Fibroblast of skin of left biceps (primary cell): Measurements from ENCODE around the gene PPP1R13L.

ENCODE experiments used
- DNase-seq, 2 experiments: peaks; one replicate each; pipeline ENCODE4 v3.0.0-alpha.2; 2013; ENCODE audit warnings: low read depth in 2 of 2

PPP1R13L gene, protein sequence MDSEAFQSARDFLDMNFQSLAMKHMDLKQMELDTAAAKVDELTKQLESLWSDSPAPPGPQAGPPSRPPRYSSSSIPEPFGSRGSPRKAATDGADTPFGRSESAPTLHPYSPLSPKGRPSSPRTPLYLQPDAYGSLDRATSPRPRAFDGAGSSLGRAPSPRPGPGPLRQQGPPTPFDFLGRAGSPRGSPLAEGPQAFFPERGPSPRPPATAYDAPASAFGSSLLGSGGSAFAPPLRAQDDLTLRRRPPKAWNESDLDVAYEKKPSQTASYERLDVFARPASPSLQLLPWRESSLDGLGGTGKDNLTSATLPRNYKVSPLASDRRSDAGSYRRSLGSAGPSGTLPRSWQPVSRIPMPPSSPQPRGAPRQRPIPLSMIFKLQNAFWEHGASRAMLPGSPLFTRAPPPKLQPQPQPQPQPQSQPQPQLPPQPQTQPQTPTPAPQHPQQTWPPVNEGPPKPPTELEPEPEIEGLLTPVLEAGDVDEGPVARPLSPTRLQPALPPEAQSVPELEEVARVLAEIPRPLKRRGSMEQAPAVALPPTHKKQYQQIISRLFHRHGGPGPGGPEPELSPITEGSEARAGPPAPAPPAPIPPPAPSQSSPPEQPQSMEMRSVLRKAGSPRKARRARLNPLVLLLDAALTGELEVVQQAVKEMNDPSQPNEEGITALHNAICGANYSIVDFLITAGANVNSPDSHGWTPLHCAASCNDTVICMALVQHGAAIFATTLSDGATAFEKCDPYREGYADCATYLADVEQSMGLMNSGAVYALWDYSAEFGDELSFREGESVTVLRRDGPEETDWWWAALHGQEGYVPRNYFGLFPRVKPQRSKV

DNA sequence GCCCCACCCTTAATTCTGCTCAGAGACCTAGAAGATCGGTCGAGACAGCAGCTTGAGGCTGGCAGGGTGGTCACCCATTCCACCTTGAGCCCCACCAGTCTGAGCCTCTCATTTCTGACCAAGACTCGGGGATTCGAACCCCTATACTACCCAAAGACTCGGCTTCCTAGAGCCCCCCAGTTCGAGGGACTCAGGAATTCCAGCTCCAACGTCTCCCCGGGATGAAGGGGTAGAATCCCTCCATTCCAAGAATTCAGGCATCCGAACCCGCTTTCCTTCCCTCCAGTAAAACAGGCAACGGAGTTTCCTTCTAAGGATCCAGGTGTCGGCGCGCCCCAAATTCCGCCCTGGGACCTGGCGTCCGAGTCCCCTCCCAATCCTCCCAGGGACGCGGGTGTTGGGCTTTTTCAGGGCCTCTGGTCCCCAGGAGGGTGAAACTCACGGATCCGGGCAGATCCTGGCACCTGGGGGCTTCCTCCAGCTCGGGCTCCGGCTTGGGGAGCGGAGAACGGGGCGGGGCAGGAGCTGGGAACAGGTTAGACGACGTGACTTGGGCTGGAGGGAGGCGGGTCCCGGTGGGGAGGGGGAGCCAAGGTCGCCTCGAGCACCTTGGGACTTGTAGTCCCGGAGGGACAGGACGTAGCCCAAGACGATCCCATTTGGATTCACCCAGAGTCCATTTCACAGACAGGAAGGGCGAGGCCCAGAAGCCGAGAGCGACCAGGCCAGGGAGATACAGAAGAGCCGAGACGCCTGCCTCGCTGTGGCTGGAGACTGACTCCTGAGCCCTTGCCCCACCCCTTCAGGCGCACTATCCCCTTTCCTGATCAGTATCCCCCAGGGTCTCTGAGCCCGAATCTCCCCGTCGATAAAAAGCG is at the start of gene PPP1R13L:
Gene PPP1R13L (minus strand): TSS at position 513 of the 878 bp plus-strand sequence. CDS start 6,751 bp downstream, outside the sequence.
- no peak for DNase-seq

GRCh38 chr19:45451850-45452387 is 47.0 kb upstream of the PPP1R13L start:
- no peak for DNase-seq

DNA sequence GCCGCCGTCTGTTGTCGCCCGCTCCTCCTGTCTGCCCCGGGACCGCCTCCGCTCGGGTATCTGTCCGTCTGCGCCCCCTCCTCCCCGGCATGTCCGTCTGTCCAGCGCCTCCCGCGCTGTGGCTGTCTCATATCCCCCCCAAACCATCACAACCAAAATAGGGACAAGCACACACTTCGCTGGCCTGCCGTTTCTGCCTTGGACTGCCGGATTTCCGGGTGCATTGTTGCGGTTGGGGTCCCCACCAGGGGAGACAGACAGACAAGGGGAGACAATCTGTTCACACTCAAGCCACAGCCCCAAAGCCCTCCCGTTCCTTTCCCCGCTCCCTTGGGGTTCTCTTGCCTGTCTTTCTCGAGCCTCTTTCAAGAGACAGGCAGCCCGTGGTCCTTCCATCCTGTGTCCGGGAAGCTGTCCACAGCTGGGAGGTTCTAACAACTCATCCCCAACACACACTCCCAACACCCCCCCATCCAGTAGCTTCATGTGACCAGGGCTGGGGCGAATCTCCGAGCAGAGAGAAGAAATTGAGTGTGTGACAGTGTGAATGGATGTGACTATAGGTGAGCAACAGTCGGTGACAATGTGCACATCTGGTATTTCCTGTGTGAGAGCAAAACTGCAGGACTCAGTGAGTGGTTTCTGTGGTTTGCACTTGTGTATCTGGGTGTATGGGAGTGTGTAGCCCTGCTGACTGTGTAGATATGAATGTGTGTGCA is 46.4 kb upstream of the PPP1R13L start:
- DNase-seq: no peak

DNA sequence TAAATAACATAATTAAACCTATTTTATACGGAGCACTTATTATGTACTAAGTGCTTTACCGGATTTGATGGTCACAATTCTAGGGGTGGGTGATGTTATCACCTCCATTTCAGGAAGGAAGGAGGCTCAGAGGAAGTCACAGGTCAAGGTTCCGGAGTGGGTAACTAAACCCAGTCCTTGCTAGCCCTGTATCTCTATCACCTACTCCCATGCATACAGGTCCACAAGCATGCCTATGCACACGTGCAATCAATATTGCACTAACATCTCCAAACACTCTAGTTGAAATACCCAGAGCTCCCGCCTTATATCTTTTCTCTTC is 45.1 kb upstream of the PPP1R13L start:
- no peak for DNase-seq

- DNase-seq: no peak
Measured at GRCh38 chr19:45448887-45449299, 44.0 kb upstream of the PPP1R13L start.

- DNase-seq: no peak
Measured at GRCh38 chr19:45448425-45448756, 43.5 kb upstream of the PPP1R13L start.

DNA sequence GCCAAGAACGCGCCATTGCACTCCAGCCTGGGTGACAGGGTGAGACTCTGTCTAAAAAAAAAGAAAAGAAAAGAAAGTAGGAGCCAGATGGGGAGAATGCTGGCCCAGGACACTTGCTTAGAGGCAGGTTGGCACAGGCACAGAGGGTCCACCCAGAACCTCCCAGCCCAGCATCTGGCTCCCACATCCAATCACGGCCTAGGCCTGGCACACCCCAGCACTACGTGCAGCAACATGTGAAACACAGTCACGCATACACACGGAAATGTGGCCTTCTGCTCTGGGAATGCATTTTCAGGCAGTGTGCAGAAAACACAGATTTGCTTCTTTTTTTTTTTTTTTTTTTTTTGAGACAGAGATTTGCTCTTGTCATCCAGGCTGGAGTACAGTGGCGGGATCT is 42.1 kb upstream of the PPP1R13L start:
- no peak for DNase-seq

DNA sequence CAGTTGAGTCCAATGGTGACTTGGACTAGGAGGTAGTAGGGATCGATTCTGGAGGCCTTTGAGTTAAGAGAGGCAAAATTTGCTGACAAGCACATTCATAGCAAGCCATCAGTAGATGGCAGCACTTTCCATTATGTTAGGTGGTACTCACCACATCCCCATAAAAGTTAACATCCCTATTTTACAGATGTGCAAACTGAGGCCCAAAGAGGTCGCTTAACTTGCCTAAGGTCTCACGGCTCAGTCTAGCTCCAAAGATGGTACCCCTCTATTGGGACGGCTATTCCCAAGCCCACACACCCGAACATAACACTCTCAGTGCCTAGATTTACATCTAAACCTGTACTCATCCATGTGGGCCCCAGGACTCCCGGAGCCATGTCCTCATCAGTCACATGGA is 41.4 kb upstream of the PPP1R13L start:
- DNase-seq: no peak

GRCh38 chr19:45445139-45445538 is 40.3 kb upstream of the PPP1R13L start:
- no peak for DNase-seq

GRCh38 chr19:45444318-45445041 is 39.6 kb upstream of the PPP1R13L start:
- no peak for DNase-seq

DNA sequence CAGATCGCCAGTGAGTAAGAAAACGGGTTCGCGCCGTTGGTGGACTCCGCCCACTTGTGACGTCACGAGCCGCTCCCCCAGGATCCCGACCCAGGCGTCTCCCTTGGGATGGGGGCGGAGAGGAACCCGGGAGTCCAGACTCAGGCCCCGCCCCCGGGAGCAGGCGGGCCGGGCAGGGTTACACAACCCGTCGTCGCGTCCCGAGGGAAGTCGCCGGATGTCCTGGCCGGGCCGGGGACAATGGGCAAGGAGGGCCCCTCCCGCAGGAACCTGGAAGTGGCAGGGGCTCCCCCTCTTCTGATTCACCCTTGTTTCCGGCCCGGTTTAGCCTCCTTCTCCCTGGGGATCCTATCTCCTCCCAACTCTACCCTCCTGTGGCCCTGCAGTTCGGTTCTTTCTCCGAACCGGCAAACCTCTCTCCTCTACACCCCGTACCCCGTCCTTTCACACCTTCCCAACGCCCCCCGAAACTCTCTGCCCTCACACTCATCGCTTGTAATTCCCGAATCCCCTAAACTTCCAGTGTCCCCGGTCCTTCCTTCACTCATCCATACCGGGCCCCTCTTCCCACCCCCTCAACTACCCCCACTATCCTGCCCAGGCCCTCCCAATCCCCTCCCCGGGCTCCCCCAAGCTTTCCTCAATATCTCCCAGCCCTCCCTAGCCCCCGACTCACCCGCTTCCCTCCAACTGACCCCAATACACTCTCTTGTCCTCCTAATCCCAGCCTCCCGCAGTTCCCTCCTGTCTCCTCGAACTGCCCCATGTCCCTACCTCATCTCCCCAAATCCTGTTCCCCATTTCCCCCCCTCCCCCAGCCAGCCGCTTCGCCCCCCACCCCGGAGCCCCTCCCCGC is 38.8 kb upstream of the PPP1R13L start:
- peak; percentile 60 to 62 for DNase-seq

- no peak for DNase-seq
Measured at GRCh38 chr19:45442778-45443461, 38.1 kb upstream of the PPP1R13L start.

DNA sequence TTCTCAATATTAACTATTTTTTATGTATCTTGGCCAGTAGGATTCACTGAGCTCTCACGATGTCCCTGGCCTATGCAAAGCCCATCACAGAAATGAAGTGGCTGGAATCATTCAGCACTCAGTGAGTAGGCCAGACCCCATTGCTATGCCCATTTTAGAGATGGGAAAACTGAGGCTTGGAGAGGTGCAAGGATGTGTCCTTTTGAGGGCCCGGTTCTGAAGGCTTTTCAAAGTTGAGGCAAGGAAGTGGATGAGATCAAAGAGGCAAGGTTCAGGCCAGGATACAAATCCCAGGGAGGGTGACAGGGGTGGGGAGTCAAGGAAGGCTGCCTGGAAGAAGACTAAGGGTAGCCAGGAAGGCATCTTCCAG is 37.5 kb upstream of the PPP1R13L start:
- DNase-seq: no peak

DNA sequence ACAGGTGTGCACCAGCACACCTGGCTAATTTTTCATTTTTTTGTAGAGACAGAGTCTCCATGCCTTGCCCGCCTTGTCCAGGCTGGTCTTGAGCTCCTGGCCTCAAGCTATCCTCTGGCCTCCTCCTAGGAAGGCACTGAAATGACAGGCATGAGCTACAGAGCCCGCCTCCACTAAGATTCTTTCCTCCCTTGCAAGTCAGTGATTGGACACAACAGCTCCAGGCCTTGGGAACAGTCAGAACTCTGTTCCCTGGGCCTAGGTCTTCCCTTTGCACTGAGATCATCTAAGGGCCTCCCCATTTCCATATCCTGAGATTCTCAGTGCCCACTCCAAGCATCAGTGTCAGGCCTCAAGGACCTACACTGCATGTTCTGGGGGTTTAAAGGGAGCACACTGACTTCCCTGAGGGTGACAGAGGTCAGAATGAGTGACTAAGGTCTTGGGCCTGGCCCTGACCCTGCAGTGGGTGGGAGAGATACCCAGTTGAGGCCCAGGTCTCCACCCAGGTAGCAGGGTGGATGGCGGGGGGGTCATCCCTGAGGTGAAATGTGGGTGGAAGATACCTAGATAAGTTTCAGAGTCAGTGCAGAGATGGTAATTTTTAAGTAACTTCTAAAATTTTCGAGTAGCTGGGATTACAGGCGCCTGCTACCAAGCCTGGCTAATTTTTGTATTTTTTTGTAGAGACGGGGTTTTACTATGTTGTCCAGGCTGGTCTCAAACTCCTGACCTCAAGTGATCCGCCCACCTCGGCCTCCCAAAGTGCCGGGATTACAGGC is 36.2 kb upstream of the PPP1R13L start:
- DNase-seq: no peak

GRCh38 chr19:45440259-45440638 is 35.4 kb upstream of the PPP1R13L start:
- DNase-seq: no peak

DNA sequence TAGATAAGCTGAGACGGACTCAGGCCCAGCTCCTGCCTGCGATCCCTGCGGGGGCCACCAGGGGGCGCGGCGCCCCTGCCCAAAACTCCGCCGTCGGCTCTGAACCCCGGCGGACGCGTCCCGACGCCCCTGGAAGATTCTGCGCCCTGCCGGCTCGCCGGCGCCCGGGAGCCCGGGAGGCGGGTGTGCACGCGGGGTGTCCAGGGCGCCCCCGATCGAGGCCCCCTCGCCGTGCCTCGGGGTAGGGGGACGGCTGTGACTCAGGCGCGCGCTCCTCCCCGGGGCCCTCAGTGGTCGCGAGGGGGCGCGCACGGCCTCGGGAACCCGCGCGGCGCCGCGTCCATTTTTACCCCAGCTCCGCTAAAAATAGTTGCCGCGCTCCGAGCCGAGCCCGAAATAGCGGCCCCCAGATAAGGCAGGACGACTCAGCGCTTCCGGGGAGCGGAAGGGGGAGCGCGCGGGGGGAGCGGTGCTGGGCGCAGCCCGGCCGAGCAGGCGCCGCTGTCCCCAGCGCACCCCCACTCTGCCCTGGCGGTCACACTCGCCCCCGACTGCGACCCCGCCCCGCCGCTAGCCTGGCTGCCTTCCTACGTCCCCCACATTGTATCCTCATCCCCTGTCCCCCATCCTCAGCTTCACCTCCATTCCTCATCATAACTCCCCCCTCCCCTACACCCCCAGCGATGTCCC is 34.8 kb upstream of the PPP1R13L start:
- peak in 1 of 2 experiments; percentile 59 for DNase-seq

GRCh38 chr19:45439190-45439568 is 34.3 kb upstream of the PPP1R13L start:
- DNase-seq: no peak

- no peak for DNase-seq
Measured at GRCh38 chr19:45437328-45437727, 32.5 kb upstream of the PPP1R13L start.
